Raji (cell line): ENCODE results near the gene GPC5.

Experiments used
- POLR2A ChIP-seq: IDR thresholded peaks from 2 replicates; pipeline ENCODE4 v1.6.1; 2011; ENCODE audit warnings: low read depth, low read length, control low read depth; ENCODE audit not compliant: insufficient read depth

The GPC5 gene

GRCh38 chr13:92452840-92453239 is 1054.4 kb downstream of the GPC5 start:
- no peak for TF ChIP-seq POLR2A

GRCh38 chr13:92459306-92459705 is 1060.9 kb downstream of the GPC5 start:
- TF ChIP-seq POLR2A: no peak

GRCh38 chr13:92460479-92460878 is 1062.1 kb downstream of the GPC5 start:
- no peak for TF ChIP-seq POLR2A

- TF ChIP-seq POLR2A: no peak
These were observed 1063.0 kb downstream of the GPC5 start for GRCh38 chr13:92461402-92461801.

GRCh38 chr13:92461831-92462230 is 1063.4 kb downstream of the GPC5 start:
- no peak for TF ChIP-seq POLR2A

GRCh38 chr13:92463134-92463533 is 1064.7 kb downstream of the GPC5 start:
- no peak for TF ChIP-seq POLR2A

GRCh38 chr13:92473765-92474475 is 1075.5 kb downstream of the GPC5 start:
- no peak for TF ChIP-seq POLR2A

GRCh38 chr13:92480387-92480786 is 1082.0 kb downstream of the GPC5 start:
- TF ChIP-seq POLR2A: no peak

- no peak for TF ChIP-seq POLR2A
These were observed 1085.5 kb downstream of the GPC5 start for GRCh38 chr13:92483894-92484293.

GRCh38 chr13:92487238-92487637 is 1088.8 kb downstream of the GPC5 start:
- no peak for TF ChIP-seq POLR2A

- no peak for TF ChIP-seq POLR2A
These were observed 1089.9 kb downstream of the GPC5 start for GRCh38 chr13:92488249-92488852.

GRCh38 chr13:92491839-92492238 is 1093.4 kb downstream of the GPC5 start:
- TF ChIP-seq POLR2A: no peak

- no peak for TF ChIP-seq POLR2A
These were observed 1096.5 kb downstream of the GPC5 start for GRCh38 chr13:92494915-92495314.

- TF ChIP-seq POLR2A: no peak
These were observed 1101.8 kb downstream of the GPC5 start for GRCh38 chr13:92500192-92500591.

- no peak for TF ChIP-seq POLR2A
These were observed 1112.0 kb downstream of the GPC5 start for GRCh38 chr13:92510416-92510815.

- no peak for TF ChIP-seq POLR2A
These were observed 1114.4 kb downstream of the GPC5 start for GRCh38 chr13:92512852-92513251.

- TF ChIP-seq POLR2A: no peak
These were observed 1115.3 kb downstream of the GPC5 start for GRCh38 chr13:92513672-92514071.
